ENCODE measurements around the gene EIF2S1.

DNA sequence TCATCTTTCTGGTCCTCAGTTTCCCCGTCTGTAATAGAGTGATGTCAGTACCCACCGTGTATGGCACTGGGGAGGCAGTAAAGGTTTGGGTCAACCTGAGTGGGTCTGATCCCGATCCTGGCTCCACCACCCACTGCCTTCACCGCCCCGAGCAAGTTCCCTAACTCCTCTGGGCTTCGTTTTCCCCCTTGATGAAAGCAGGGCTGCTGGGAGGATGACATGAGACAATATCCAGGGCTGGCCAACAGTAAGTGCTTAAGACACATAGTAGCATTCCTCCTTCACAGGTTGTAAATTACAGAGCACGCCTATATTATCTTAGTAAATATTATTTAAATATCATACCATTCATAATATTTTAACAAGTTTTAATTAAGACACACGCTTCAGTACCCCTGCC, 51.2 kb downstream of the EIF2S1 start:
- TF ChIP-seq CEBPB (IDR thresholded peaks at IDR 0.05; ENCODE audit: low read depth) (no peak), POLR2AphosphoS5 (IDR thresholded peaks at IDR 0.05; ENCODE audit: low read depth, low read length) (no peak), POLR2A (IDR thresholded peaks at IDR 0.05; ENCODE audit: borderline replicate concordance, extremely low read depth, insufficient read depth, insufficient read length) (no peak), YY1 (IDR thresholded peaks at IDR 0.05; ENCODE audit: extremely low read depth, insufficient replicate concordance, low read depth, low read length) (no peak), EZH2 (IDR thresholded peaks at IDR 0.05) (no peak), ZNF274 (IDR thresholded peaks at IDR 0.05; ENCODE audit: low read depth, low read length) (no peak), EZH2phosphoT487 (IDR thresholded peaks at IDR 0.05; ENCODE audit: borderline replicate concordance) (no peak), JUND (IDR thresholded peaks at IDR 0.05) (no peak)
- TF ChIP-seq, protein P1, sequence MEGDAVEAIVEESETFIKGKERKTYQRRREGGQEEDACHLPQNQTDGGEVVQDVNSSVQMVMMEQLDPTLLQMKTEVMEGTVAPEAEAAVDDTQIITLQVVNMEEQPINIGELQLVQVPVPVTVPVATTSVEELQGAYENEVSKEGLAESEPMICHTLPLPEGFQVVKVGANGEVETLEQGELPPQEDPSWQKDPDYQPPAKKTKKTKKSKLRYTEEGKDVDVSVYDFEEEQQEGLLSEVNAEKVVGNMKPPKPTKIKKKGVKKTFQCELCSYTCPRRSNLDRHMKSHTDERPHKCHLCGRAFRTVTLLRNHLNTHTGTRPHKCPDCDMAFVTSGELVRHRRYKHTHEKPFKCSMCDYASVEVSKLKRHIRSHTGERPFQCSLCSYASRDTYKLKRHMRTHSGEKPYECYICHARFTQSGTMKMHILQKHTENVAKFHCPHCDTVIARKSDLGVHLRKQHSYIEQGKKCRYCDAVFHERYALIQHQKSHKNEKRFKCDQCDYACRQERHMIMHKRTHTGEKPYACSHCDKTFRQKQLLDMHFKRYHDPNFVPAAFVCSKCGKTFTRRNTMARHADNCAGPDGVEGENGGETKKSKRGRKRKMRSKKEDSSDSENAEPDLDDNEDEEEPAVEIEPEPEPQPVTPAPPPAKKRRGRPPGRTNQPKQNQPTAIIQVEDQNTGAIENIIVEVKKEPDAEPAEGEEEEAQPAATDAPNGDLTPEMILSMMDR (IDR thresholded peaks at IDR 0.05 in 2 of 3, conservative IDR thresholded peaks at IDR 0.05 in 1 of 3; ENCODE audit: borderline replicate concordance in 1 of 3, insufficient read depth in 1 of 3, low read depth in 2 of 3, low read length in 2 of 3) = no peak
- TF ChIP-seq, protein P2, sequence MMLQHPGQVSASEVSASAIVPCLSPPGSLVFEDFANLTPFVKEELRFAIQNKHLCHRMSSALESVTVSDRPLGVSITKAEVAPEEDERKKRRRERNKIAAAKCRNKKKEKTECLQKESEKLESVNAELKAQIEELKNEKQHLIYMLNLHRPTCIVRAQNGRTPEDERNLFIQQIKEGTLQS (IDR thresholded peaks at IDR 0.05) = no peak
- TF ChIP-seq, protein P3, sequence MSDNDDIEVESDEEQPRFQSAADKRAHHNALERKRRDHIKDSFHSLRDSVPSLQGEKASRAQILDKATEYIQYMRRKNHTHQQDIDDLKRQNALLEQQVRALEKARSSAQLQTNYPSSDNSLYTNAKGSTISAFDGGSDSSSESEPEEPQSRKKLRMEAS (IDR thresholded peaks at IDR 0.05) = no peak
- TF ChIP-seq, protein P4, sequence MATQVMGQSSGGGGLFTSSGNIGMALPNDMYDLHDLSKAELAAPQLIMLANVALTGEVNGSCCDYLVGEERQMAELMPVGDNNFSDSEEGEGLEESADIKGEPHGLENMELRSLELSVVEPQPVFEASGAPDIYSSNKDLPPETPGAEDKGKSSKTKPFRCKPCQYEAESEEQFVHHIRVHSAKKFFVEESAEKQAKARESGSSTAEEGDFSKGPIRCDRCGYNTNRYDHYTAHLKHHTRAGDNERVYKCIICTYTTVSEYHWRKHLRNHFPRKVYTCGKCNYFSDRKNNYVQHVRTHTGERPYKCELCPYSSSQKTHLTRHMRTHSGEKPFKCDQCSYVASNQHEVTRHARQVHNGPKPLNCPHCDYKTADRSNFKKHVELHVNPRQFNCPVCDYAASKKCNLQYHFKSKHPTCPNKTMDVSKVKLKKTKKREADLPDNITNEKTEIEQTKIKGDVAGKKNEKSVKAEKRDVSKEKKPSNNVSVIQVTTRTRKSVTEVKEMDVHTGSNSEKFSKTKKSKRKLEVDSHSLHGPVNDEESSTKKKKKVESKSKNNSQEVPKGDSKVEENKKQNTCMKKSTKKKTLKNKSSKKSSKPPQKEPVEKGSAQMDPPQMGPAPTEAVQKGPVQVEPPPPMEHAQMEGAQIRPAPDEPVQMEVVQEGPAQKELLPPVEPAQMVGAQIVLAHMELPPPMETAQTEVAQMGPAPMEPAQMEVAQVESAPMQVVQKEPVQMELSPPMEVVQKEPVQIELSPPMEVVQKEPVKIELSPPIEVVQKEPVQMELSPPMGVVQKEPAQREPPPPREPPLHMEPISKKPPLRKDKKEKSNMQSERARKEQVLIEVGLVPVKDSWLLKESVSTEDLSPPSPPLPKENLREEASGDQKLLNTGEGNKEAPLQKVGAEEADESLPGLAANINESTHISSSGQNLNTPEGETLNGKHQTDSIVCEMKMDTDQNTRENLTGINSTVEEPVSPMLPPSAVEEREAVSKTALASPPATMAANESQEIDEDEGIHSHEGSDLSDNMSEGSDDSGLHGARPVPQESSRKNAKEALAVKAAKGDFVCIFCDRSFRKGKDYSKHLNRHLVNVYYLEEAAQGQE (IDR thresholded peaks at IDR 0.05; ENCODE audit: low read depth) = no peak

Data from HCT116 (cell line).